ENCODE results near the gene TMEM87A.

DNA sequence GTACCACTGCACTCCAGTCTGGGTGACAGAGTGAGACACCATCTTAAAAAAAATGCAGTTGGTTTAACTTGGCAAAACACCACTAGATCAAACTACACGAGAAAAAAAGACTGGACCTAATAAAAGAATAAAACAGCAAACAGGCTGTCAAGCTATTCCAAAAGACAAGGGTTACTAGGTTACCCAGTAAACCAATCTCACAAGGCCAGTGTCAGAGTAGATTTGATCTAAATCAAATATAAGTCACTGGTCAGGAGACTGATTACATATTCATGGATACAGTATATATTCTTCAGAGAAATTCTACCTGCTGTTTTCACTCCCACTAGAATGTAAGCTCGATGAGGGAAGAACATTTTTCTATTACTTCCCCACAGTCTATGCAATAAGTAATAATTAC, 2.7 kb downstream of the TMEM87A start:
- TF ChIP-seq, protein P1, sequence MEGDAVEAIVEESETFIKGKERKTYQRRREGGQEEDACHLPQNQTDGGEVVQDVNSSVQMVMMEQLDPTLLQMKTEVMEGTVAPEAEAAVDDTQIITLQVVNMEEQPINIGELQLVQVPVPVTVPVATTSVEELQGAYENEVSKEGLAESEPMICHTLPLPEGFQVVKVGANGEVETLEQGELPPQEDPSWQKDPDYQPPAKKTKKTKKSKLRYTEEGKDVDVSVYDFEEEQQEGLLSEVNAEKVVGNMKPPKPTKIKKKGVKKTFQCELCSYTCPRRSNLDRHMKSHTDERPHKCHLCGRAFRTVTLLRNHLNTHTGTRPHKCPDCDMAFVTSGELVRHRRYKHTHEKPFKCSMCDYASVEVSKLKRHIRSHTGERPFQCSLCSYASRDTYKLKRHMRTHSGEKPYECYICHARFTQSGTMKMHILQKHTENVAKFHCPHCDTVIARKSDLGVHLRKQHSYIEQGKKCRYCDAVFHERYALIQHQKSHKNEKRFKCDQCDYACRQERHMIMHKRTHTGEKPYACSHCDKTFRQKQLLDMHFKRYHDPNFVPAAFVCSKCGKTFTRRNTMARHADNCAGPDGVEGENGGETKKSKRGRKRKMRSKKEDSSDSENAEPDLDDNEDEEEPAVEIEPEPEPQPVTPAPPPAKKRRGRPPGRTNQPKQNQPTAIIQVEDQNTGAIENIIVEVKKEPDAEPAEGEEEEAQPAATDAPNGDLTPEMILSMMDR (conservative IDR thresholded peaks at IDR 0.05; ENCODE audit: low read depth, low read length): no peak
- TF ChIP-seq EZH2 (IDR thresholded peaks at IDR 0.05; ENCODE audit: low read length, unreplicated experiment): no peak
